Skin of body (tissue), 2 donors: Measurements from ENCODE around the gene CIROP. TPM values are rescaled to one million over a fixed set of nuclear protein-coding genes. Genes with fewer than 3 reads are reported as not detected.

Experiments
- DNase-seq: peaks from one replicate; lab custom pipeline; 2025; lab: John Stamatoyannopoulos, UW
- total RNA-seq: library from RNA; depleted of rRNA; stranded (reverse); fragments of >200 nt; gene quantifications from one replicate; pipeline ENCODE4 v1.2.3, GENCODE V29; 2014

The CIROP gene
- total RNA-seq, 1 donor from 2014 or later: not detected

DNA sequence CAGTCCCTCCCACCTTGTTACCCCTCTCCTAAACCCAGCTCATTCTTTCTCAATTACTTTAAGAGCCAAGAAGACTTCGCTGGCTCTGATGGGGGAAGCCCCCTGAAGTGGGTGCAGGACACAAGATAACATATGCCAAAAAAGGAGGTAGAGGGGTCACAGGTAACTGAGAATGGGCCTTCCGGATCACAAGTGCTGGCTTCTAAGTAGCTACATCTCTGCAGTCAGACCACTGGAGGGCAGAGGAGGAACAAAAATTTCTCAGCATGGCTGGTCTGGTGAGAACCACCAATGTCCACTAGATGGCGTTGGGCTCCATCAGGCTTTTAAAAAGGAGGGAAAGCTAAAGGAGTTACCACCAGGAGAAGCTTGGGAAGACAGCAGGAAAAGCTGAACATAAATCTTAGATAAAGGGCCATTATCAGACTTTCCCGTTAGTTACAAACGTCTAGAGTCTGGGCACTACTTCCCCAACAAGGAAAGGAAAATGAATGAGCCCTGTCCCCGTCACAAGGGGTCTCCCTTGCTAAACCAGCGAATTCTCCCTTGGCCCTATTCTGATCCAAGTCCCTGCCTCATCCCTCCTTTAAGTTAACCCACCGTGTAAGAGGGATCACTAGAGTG, 35.9 kb downstream of the CIROP start:
- DNase-seq: no peak

DNA sequence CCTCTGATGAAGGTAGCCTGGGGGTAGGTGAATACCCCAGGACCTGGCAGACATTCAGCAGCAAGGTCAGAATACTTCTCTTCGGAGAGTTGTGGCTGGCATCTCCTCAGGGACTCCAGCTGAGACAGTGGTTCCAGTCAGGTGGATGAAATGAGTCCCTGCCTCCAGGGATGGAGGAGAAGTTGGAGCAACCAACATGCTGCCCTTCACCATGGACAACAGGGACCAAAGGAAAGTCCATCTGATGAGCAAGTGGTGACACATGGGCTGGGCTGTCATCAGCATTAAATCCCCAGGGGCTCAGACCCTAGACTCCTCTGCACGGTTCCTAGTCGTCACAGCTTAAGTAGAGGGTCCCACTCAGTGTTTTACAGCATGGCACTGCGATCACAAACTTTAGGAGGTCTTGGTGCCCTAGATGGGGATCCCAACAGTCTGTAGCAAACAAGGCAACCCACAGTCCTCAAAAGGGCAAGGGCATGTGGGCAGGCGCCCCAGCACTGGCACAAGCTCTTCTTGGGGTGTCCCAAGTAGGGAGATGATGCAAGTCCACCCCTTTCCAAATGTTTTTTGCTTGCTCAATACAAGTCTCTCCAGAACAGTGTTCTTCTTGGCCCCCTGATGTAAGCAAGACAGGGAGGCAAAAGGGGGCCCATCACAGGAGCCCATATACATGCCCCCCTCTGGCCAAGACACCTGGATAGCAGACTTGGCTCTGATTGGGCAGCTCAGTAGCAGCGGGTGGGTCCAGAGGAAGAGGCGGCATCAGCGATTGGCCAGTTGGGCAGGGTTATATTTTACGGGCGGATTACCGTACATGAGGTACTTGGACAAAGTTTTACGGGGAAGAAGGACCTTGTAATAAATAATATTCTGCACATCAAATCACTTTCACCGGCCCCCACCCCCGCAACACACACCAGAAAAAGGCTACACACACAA, 36.7 kb downstream of the CIROP start:
- DNase-seq: no peak

DNA sequence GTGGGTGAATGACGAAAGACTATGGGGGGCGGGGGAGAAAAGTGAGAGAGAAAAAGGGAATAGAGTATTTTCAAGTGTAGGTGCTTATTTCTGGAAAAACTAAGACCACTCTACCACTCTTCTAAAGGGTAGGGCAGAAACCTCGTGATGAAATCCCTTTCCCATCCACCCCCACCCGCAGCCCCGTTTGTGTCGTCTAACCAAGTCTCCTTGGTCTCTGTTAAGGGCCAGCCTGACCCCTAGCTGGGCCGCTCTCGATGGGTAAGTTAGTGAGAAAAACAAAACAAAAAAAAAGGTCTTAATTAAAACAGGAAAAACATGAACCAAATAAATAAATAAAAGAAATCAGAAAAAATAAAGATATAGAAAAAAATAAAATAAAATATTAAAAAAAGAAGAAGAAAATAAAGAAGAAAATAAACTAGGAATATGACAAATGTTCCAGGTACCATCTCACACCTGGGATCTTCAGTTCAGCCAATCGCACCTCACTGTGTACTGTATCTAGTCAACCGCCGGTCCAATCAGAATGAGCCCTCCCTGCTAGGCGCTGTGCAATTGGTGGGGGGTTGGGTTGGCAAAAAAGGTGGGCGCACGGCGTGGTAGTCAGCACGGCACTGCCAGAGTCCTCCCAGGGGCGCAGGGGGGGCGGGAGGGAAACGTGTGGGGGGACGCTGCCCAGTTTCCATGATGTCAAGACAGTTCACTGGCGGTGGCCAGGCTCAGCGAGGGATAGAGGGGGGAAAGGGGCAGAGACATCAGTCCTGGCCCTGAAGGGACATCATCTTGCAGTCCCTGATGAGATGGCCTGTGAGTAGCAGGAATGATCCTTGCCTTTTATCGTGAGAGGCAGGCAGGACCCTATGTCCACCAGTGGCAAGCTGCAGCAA, 37.7 kb downstream of the CIROP start:
- DNase-seq: no peak

DNA sequence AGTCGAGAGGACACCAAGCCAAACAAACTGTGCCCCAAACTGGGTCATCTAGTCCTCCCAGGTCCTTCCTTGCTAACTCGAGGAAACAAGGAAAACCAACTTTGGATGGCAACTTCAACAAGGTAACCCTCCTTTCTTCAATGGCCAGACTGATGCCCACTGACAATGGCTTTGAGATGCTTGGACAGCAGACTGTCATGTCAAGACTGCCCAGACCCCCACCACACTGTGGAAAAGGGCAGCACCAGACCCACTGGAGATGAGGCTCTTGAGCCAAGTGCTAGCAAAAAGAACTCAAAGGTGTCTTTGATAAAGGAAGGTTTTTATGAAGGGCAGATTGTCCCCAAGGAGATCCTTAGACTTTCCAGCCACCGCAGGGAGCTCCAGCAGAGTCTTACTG, 38.4 kb downstream of the CIROP start:
- DNase-seq: no peak

DNA sequence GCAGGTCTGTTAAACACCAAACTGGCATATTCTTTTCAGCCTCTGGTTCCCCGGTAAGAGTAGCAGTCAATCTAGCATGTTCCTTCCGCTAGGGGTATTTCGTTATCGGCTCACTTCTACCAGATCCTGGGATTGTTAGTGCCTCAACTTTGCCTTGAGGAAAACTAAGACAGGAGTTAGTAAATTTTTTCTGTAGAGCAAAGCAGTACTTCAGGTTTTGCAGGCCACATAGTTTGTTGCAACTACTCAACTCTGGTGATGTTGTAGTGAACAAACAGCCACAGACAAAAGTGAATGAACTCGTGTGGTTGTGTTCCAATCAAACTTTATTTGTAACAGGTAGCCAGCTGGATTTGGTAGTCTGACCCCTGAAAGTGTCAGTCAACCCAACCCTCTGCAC, 41.2 kb downstream of the CIROP start:
- DNase-seq: no peak

DNA sequence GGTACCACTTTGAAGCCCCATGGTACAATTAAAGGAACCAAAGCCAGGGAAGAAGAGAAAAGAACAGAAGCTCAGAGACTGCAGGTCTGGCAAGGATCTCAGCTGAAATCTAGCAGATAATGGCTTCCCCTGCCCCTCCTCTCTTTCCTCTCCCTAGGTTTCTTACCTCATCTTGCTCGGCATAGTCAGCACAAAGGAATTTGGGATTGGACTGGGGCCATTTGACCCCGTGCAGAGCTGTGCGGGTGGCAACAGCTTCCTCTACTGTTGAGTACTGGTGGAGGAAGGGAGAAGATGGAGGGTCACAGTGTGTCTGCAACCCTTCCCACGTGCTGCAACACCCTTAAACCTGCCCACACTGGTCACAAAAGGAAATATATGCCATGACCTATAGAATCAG, 42.8 kb downstream of the CIROP start:
- no peak for DNase-seq

DNA sequence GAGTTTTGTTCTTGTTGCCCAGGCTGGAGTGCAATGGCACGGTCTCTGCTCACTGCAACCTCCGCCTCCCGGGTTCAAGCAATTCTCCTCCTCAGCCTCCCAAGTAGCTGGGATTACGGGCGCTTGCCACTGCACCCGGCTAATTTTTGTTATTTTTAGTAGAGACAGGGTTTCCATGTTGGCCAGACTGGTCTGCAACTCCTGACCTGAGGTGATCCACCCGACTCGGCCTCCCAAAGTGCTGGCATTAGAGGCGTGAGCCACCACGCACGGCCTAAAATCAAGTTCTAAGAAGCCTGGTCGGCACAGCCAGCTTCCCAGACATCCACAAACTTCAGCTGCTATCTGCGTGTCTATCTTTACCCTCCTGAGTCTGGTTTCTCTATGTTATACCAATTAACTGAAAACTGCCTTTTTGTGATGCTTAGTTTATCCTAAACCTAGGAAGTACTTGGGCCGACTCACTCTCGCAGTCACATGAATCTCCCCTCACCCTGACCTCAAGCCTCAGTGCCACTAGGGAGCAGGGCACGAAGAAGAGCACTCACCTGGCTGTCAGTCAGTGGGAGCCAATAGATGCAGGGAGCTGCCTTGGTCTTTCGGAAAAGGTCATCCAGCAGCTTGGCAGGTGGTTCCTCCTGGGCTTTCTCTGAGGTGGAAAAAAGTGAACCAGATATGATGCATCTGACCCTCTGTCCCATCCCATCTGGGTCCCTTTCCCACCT, 44.1 kb downstream of the CIROP start:
- no peak for DNase-seq

DNA sequence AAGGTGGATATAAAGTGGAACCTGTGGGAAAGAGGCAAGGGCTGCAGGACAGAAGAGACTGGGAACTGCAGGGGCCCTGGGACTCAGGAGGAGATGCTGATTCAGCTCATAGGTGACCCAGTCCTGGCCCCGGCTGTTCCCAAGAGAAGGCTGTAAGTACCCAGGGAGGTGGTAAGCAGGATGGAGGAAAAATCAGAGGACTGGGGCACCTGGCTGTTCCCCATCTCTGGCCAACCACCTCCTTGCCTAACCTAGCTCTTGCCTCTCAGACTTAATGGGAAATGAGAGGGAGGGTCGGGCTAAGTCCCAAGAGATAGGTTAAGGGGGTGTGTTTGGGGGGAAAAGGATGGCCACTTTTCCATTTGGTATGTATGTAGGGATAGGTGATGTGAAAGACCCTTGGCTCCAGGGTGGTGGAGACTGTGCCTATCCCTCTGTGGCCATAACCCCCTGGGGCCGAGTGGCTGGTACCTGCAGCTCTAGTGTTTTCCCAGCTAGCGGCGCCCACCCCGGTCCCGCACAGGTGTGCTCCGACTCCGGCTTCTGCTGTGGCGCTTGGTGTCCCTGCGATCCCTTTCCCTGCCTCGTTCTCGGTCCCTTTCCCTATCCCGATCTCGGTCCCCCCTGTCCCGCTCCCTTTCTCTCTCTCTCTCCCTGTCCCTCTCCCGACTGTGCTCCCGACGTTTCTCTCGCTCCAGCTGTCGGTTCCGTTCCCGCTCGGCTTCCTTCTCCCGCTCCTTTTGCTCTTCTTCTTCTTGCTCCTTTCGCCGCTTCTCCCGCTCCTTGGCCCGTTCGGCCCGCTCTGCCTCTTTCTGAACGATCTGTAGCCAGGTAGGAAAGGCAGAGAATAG, 45.9 kb downstream of the CIROP start:
- DNase-seq: no peak

DNA sequence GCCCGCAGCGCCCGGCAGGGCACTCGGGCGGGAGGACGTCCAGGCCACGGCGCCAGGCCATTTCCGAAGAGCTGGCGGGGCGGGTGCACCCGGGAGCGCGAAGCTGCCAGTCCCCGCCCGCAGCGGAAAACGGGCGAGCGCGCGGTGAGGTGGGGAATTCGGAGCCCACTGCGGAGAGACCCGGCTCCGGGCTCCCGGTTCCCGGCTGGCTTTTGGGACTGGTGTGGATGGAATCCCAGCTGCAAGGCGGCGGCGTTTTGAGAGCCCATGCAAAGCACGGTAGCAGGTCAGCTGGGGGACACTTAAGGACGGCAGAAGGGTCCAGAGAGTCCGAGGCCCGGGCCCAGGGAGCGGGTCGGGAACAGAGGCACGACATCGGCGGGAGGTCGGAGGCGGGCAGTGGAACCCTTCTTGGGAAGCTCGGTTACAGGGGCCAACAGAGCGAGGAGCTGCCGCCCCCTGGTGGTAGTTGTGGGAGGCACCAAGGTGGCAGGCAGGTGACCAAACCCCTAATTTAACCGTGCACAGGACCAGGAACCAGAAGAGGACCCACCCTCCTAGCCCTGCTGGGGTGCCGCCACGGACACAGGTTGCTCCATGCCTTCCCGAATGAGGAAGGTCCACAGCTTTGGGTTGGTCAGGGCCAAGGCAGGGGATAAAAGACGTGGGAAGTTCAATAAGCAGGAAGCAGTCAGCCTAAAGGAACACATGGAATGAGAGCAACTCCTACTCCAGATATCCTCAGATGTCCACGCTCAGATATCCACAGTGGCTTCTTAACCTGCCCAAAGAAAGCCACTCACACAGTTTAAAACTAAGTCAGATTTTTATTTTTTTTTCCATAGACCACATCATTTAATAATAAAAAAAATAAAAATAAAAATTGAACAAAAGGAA, 46.8 kb downstream of the CIROP start:
- no peak for DNase-seq

DNA sequence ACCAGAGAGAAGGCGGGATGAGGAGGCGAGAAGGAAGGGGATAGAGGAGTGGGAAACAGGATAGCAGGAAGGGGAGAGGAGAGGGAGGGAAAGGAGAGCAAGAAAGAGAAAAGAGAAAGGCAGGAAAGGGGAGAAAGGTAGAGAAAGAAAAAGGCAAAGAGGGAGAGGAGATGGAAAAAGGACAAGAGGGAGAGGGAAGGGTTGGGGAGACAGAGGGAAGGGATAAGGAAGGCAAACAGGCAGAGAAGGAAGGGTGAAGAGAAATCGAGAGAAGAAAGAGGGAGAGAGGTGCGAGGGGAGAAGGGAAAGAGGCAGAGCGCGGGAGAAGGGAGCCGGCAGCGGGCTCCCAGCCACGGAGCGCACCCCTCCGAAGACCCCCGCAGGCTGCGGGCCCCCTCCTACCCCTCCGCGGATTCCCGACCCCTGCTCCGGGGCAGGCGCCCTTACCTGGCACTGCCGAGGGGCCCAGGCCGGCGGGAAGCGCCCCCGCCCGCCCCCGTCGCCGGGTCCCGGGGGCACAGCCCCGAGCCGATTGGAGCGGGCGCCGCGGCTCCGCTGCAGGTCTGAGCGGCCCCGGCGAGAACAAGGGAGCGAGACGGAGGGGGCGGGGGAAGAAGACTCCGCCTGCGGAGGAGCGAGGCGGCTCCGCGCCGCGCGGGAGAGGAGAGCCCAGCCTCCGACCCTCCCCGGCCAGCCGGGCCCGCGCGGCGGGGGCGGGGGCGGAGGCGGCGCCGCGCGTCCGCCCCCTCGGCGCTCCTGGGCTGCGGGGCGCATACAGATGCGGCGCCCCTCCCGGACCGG, 47.6 kb downstream of the CIROP start, which contains the start of gene CDH24:
CDH24 (minus strand) TSS at position 565 of the 801 bp plus-strand sequence. CDS start 1,787 bp downstream, outside the sequence.
- no peak for DNase-seq

DNA sequence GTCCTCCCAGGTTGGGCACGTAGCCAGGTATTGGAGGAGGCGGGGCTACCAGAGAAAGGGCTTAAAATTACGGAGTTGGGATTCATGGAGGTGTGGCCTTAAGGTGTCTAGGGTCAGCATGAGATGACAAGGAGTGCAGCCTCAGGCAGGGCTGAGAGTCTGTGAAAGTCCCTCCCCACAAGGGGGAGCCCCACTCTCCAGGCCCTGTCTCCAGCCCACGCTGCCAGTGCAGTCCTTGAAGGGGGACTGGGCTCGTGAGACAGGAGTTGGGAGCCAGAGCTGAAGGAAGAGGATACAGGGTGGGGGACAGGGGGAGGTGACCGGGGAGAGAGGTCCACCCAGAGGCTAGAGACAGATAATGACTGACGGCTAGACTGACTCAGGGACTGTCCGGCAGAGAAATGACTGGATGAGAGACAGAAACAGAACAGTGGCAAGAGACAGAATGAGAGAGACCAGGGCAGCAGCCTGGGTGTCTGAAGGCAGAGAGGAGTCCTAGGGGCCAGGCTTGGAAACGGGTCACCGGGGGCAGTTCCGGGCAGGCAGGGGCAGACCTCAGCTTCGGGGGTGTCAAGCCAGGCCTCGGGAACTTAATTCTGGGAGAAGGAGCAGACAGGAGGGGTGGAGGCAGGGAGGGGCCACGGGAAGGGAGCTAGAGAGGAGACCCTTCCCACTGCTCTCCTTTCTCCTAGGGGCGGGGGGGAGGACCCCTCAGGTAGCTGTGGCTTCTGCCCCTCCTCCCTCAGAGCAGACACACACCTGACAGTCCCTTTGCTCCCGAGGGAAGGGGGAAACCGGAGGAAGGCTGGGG, 48.4 kb downstream of the CIROP start:
- no peak for DNase-seq

DNA sequence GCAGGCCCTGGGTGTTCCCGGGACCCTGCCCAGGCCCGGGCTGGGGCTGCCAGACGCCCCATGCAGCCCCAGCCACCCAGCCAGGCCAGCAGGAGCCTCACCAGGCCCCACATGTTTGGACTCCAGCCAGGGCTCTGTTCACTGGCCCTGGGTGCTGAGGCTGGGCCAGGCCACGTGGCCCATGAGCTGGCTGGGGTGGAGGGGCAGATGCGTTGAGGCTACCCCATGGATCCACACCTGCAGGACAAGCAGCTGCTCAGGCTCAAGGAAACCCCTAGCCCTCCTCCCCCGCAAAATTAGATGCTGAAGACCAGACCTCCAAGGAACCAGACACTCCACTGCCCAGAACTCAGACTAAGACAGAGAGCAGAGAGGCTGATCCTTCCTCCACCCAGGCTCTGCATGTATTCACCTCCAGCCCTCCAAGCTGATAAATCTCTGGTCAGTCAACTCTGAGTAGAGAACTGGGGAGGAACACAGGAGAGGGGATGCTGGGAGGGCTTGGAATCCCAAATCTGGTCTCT, 49.1 kb downstream of the CIROP start:
- DNase-seq: no peak

DNA sequence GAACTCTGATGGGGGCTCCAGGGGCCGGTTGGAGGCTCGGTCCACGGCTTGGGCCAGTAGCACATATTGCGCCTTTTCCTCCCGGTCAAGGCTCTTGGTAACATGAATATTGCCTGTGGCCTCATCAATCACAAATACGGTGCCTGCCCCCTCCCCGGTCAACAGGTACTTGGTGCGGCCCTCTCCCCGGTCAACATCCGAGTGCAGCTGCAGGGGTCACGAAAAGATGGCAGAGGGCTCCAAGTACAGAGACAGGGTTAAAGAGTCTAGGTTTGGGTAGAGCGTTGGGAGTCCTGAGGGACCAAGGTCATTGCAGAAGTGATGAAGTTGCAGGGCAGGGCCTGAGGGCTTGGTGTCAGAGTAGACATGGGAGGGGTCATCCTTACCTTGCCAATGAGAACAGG, 49.6 kb downstream of the CIROP start:
- no peak for DNase-seq

DNA sequence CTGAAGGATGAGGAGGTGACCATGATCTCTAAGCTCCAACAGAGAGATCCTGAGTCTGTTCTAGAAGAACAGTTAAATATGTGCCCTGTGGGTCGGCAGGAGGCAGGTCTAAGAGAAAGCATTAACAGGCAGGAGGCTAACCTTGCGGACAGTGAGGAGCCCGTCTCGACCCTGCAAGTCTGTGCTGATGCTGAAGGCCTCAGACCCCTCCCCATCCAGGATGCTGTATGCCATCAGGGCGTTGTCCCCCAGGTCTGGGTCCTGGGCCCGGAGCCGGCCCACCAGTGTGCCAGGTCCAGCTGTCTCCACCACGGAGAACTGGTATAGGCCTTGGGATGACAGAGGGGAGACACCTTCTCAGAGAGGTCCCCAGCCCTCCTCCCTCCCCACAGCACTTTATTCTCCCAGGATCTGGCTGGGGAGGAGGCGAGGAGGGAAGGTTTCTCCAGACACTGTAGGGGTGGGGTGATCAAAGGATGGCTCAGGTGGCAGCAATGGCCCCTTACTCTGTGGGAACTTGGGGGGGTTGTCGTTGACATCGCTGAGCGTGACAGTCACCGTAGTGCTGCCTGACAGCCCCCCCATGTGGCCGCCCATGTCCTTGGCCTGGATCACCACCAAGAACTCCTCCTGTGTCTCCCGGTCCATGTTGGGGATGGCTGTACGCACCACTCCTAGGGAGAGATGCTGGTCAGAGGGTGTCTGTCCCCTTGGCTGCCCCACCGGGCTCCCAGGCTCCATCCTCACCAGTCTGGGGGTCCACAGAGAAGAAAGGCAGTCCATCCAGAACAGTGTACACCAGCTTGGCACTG, 50.6 kb downstream of the CIROP start:
- no peak for DNase-seq

DNA sequence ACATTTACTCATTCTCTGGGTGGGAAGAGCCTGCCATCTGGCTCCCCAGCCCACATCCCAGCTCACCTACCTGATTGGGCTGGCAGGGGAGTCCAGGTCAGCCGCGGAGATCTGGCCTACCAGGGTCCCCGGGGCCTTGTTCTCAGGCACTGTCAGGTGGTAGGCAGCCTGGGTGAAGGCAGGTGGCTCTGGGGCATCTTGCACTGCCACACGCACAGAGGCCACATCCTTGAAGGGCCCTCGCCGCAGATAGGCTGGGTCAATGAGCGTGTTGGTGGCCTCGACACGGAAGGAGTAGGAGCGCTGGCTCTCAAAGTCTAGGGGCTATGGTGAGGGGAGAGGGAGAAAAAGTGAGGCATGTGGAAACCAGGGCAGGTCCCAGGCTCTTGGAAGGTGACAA, 51.4 kb downstream of the CIROP start:
- no peak for DNase-seq

DNA sequence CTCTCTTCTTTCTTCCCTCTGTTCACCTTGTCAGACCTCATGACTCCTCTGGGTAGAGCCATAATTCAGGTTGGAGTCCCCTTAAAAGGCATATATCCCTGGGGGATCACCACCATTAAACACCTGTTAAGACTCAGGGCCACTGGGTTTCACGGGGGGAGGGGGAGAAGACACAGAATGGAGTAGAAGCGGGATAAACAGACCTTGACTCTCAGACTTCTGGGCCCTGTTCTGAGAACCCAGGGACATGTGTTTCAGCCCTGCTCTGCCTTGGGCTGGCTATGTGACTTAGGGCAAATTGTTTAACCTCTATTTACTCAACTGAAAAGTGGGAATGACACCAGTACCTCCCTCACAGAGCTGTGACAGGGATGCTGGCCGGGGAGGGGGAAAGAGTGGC, 52.1 kb downstream of the CIROP start:
- DNase-seq: no peak
